ENCODE results near the gene C2orf15.

- TF ChIP-seq CTCF (IDR thresholded peaks at IDR 0.05) (no peak), POLR2A (IDR thresholded peaks at IDR 0.05) (peak in 1 of 4 donors; percentile 64), POLR2AphosphoS5 (IDR thresholded peaks at IDR 0.05) (peak; percentile 47 to 93), EP300 (IDR thresholded peaks at IDR 0.05) (no peak)
Measured at GRCh38 chr2:99141110-99142108, at the start of gene C2orf15.

All from upper lobe of left lung (tissue), 4 donors.